GM18868 (cell line): ENCODE data around the gene CKAP2.
"Not testable (repeated sequence)": the region's sequence is repeated elsewhere in the genome, so short reads cannot be mapped to it uniquely, and the experiment has no call there.

ENCODE experiments used
- ATAC-seq: cut with Tn5 transposase; IDR thresholded peaks from one replicate; pipeline ENCODE4 v1.9.1; 2021; ENCODE audit warnings: mild to moderate bottlenecking, moderate library complexity; ENCODE audit not compliant: unreplicated experiment

The CKAP2 gene

GRCh38 chr13:52450793-52451116 is 4.5 kb upstream of the CKAP2 start:
- ATAC-seq = no peak

DNA sequence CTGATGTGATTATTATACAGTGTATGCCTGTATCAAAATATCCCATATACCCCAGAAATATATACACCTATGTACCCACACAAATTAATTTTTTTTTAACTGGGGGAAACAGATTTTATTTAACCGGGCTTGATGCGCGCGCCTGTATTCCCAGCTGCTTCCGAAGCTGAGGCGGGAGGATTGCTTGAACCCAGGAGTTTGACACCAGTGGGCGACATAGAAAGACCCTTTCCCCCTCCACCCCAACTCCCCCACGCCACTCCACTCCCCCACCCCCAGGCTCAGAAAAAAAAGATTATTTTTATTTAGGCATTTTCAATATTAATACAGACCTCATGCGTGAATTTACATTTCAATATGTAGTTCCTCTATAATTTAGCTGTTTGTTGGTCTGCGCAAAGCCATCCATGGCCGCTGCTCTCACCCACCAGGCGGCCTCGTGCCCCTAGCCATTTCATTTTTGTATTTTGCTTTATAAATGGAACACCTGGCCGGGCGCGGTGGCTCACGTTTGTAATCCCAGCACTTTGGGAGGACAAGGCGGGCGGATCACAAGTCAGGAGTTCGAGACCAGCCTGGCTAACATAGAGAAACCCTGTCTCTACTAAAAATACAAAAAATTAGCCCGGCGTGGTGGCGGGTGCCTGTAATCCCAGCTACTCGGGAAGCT is 4.0 kb upstream of the CKAP2 start:
- no peak for ATAC-seq

DNA sequence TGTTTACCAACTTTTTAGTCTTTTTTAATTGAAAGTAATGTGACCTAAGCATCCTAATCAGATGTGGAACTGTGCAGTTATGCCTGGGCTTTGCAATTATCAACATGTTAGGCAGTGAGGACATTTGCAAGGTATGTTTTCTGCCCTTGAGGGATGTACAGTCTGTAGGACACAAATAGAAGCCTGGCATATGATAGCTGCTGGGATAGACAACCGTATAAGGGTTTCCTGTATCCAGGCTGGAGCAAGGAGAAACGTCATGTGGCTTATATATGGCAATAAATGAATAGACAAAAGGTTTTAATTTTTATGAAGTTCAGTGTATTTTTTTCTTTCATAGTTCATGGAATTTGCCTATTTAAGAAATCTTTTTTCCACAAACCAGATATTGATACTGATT is 2.8 kb upstream of the CKAP2 start:
- no peak for ATAC-seq

DNA sequence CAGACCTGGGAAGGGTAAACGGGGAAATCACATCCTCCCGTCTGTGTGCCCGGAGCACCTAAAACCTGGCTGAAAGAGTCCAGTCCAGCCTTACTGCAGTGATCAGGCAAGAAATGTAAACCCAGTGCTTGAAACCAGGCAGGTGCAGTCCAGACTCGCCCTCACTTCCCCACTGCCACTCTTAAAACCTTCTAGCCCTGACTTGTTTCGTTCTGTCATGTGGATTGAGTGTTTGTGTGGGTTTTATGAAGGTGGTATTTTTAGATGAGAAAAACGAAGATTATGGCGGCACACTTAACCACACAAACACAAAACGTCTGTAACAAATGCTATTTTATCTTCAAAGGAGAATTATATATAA is 839 bp upstream of the CKAP2 start:
- peak; percentile 24 for ATAC-seq

- peak; percentile 29 for ATAC-seq
Observed at GRCh38 chr13:52455677-52456041, 381 bp downstream of the CKAP2 start.

DNA sequence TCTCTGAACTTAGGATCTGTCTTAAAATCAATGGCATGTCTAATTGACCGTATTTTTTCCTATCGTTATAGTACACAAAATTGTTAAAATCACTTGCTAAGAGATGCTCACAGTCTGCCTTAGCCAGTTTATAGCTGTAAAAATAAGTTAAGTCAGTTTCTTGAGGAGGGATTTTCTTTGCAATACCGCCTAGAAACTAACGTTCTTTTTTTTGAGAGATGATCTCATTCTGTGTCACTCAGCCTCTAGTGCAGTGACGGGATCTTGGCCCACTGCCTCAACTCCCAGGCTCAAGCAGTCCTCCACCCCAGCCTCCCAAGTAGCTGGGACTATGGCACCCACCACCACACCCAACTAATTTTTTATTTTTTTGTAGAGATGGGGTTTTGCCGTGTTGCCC is 4.4 kb downstream of the CKAP2 start:
- no peak for ATAC-seq

GRCh38 chr13:52461265-52461664 is 6.0 kb downstream of the CKAP2 start:
- no peak for ATAC-seq

GRCh38 chr13:52463526-52463925 is 8.2 kb downstream of the CKAP2 start:
- ATAC-seq = no peak

GRCh38 chr13:52468487-52468886 is 13.2 kb downstream of the CKAP2 start:
- not testable (repeated sequence) for ATAC-seq

GRCh38 chr13:52480677-52481428 is 25.6 kb downstream of the CKAP2 start:
- not testable (repeated sequence) for ATAC-seq

GRCh38 chr13:52487078-52487477 is 31.8 kb downstream of the CKAP2 start:
- not testable (repeated sequence) for ATAC-seq

GRCh38 chr13:52488763-52489162 is 33.5 kb downstream of the CKAP2 start:
- not testable (repeated sequence) for ATAC-seq

- not testable (repeated sequence) for ATAC-seq
Observed at GRCh38 chr13:52491015-52491414, 35.7 kb downstream of the CKAP2 start.

DNA sequence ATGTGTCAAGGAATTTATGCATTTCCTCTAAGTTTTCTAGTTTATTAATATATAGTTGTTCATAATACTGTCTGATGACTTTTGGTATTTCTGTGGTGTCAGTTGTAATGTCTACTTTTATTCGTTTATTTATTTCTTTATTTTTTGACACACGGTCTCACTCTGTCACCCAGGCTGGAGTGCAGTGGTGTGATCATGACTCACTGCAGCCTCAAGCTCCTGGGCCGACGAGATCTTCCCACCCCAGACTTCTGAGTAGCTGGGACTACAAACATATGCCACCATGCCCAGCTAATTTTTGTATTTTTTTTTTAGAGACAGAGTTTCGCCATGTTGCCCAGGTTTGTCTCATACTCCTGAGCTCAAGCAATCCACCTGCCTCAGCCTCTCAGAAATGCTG is 39.0 kb downstream of the CKAP2 start:
- ATAC-seq = not testable (repeated sequence)

- ATAC-seq = not testable (repeated sequence)
Observed at GRCh38 chr13:52497979-52498378, 42.7 kb downstream of the CKAP2 start.

DNA sequence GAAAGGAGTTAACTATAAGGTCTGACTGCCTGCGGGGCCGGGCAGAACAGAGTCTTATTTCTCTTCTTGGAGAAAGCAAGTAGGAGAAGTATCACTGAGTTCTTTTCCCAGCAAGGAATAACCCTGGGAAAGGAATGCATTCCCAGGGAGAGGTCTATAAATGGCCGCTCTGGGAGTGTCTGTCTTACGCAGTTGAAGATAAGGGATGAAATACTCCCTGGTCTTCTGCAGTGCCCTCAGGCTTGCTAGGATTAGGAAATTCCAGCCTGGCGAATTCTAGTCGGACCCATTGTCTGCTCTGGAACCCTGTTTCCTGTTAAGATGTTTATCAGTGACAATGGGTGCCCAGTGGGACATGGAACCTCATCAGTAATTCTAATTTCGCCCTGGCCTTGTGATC is 47.0 kb downstream of the CKAP2 start:
- ATAC-seq = not testable (repeated sequence)

GRCh38 chr13:52505843-52506242 is 50.6 kb downstream of the CKAP2 start:
- not testable (repeated sequence) for ATAC-seq

GRCh38 chr13:52509532-52509931 is 54.3 kb downstream of the CKAP2 start:
- not testable (repeated sequence) for ATAC-seq

- ATAC-seq = not testable (repeated sequence)
Observed at GRCh38 chr13:52510221-52510797, 55.0 kb downstream of the CKAP2 start.

DNA sequence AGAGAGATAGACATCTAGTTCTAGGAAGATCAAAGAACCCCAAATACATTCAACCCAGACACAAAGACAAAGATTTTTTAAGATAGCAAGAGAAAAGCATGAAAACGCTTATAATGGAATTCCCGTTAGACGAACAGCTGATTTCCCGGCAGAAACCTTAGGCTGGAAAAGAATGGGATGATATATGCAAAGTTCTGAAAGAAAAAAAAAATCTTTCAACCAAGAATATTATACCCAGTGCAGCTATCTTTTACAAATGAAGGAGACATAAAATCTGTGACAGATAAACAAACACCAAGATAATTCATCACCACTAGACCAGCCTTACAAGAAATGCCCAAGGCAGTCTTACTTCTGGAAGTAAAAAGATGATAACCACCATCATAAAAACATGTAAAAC is 56.3 kb downstream of the CKAP2 start:
- not testable (repeated sequence) for ATAC-seq

DNA sequence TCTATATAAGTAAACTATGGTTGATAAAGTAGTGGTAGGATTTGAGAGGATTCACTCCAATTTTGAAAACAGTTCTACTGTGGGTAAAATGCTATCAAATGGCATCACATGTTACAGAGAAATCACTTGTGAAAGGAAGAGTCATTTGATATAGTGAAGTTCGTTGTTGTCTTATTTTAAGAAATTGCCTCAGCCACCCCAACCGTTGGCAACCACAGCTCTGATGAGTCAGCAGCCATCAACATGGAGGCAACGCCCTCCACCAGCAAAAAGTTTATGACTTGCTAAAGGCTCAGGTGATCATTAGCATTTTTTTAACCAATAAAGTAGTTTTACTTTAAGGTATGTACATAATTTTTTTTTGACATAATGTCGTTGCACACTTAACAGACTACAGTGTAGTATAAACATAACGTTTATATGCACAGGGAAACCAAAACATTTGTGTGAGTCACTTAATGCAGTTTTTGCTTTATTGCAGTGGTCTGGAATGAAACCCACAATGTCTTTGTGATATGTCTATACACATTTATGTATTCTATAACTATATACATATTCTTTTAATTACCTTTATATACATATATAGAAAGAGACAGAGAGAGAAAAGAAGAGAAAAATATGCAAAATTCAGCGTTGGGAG is 58.8 kb downstream of the CKAP2 start:
- ATAC-seq = not testable (repeated sequence)

- not testable (repeated sequence) for ATAC-seq
Observed at GRCh38 chr13:52523323-52523722, 68.0 kb downstream of the CKAP2 start.
